ENCODE data around the gene VPREB3. TPM values are rescaled to one million over a fixed set of nuclear protein-coding genes. Genes with fewer than 3 reads are reported as not detected.

VPREB3 gene
- total and polyA plus RNA-seq, 2 experiments from 2014 or later: not detected

- Histone ChIP-seq H2AFZ (no peak overlapping the region), H3K27ac (no peak overlapping the region), H3K79me2 (peaks cover 28% of the 10 kb centered on the region), H3K9me3 (ENCODE audit: low read depth) (no peaks in the 10 kb centered on the region), H3K27me3 (no peaks in the 10 kb centered on the region), H3K4me3 (no peak overlapping the region), H3K4me1 (ENCODE audit: insufficient read depth) (peaks cover 7% of the 10 kb centered on the region), H3K36me3 (replicated peaks; ENCODE audit: insufficient read depth, low read depth) (no peaks in the 10 kb centered on the region), H4K20me1 (ENCODE audit: insufficient read depth, poor library complexity, severe bottlenecking) (no peaks in the 10 kb centered on the region), H3K4me2 (no peak overlapping the region), H3K9me2 (replicated peaks; ENCODE audit: insufficient read depth) (no peaks in the 10 kb centered on the region)
- no peak for DNase-seq (ENCODE audit: low spot score)
- 95% methylated on average over 3 of the region's 3 CpGs for WGBS (ENCODE audit: low lambda C conversion rate, missing lambda C conversion rate)
- TF ChIP-seq CTCF (IDR thresholded peaks at IDR 0.05; ENCODE audit: poor library complexity) (no peak), EZH2phosphoT487 (IDR thresholded peaks at IDR 0.05; ENCODE audit: low read depth, severe bottlenecking, unreplicated experiment) (no peak), EZH2 (IDR thresholded peaks at IDR 0.05; ENCODE audit: borderline replicate concordance) (no peak)
Measured at GRCh38 chr22:23704829-23705228, 49.4 kb downstream of the VPREB3 start.

GRCh38 chr22:23704062-23704461, 50.2 kb downstream of the VPREB3 start:
- DNase-seq (ENCODE audit: low spot score): no peak
- WGBS (ENCODE audit: low lambda C conversion rate, missing lambda C conversion rate): 87% methylated on average over 5 of the region's 5 CpGs
- Histone ChIP-seq H3K4me1 (ENCODE audit: insufficient read depth) (peaks cover 7% of the 10 kb centered on the region), H3K9me2 (replicated peaks; ENCODE audit: insufficient read depth) (no peaks in the 10 kb centered on the region), H3K4me3 (no peak overlapping the region), H3K79me2 (peaks cover 28% of the 10 kb centered on the region), H3K36me3 (replicated peaks; ENCODE audit: insufficient read depth, low read depth) (no peaks in the 10 kb centered on the region), H3K27me3 (no peaks in the 10 kb centered on the region), H3K4me2 (no peak overlapping the region), H3K27ac (no peak overlapping the region), H3K9me3 (ENCODE audit: low read depth) (no peaks in the 10 kb centered on the region), H4K20me1 (ENCODE audit: insufficient read depth, poor library complexity, severe bottlenecking) (no peaks in the 10 kb centered on the region), H2AFZ (no peak overlapping the region)
- TF ChIP-seq CTCF (IDR thresholded peaks at IDR 0.05; ENCODE audit: poor library complexity) (no peak), EZH2phosphoT487 (IDR thresholded peaks at IDR 0.05; ENCODE audit: low read depth, severe bottlenecking, unreplicated experiment) (no peak), EZH2 (IDR thresholded peaks at IDR 0.05; ENCODE audit: borderline replicate concordance) (no peak)

Other genes starting within 250 kb of the VPREB3 start
- gene IGLL1, start 174.1 kb downstream of the VPREB3 start, total RNA-seq: not detected in 2 replicates
- not detected in 2 replicates for gene IGLL1, start 174.1 kb downstream of the VPREB3 start, polyA plus RNA-seq
- gene DRICH1, start 122.1 kb downstream of the VPREB3 start, total RNA-seq: 0.48 TPM in 1 of 2 replicates, not detected in the other
- gene DRICH1, start 122.1 kb downstream of the VPREB3 start, polyA plus RNA-seq: 0.43 TPM in 1 of 2 replicates, not detected in the other
- not detected in 2 replicates for gene RGL4, start 63.4 kb downstream of the VPREB3 start, total RNA-seq
- 0.61 and 0.68 TPM in 2 replicates for gene RGL4, start 63.4 kb downstream of the VPREB3 start, polyA plus RNA-seq
- gene ZNF70, start 3.3 kb downstream of the VPREB3 start, total RNA-seq: 4.6 and 5.2 TPM in 2 replicates
- 1.3 and 2.3 TPM in 2 replicates for gene ZNF70, start 3.3 kb downstream of the VPREB3 start, polyA plus RNA-seq
- gene C22orf15, start 8.6 kb upstream of the VPREB3 start, total RNA-seq: not detected in 2 replicates
- 0.35 and 0.37 TPM in 2 replicates for gene C22orf15, start 8.6 kb upstream of the VPREB3 start, polyA plus RNA-seq
- 4.0 and 36.5 TPM in 2 replicates for gene CHCHD10, start 13.5 kb upstream of the VPREB3 start, total RNA-seq
- gene CHCHD10, start 13.5 kb upstream of the VPREB3 start, polyA plus RNA-seq: 53.0 and 68.1 TPM in 2 replicates
- 27.9 and 36.2 TPM in 2 replicates for gene MMP11, start 18.4 kb upstream of the VPREB3 start, total RNA-seq
- 22.8 and 25.2 TPM in 2 replicates for gene MMP11, start 18.4 kb upstream of the VPREB3 start, polyA plus RNA-seq
- gene SMARCB1, start 32.5 kb upstream of the VPREB3 start, total RNA-seq: 84.3 and 88.2 TPM in 2 replicates
- gene SMARCB1, start 32.5 kb upstream of the VPREB3 start, polyA plus RNA-seq: 103 and 120 TPM in 2 replicates
- 1.6 and 1.8 TPM in 2 replicates for gene DERL3, start 84.6 kb upstream of the VPREB3 start, total RNA-seq
- 5.1 and 6.1 TPM in 2 replicates for gene DERL3, start 84.6 kb upstream of the VPREB3 start, polyA plus RNA-seq
- 11.6 and 15.0 TPM in 2 replicates for gene SLC2A11, start 103.5 kb upstream of the VPREB3 start, total RNA-seq
- 15.0 and 20.9 TPM in 2 replicates for gene SLC2A11, start 103.5 kb upstream of the VPREB3 start, polyA plus RNA-seq
- 240 and 306 TPM in 2 replicates for gene MIF, start 140.0 kb upstream of the VPREB3 start, total RNA-seq
- gene MIF, start 140.0 kb upstream of the VPREB3 start, polyA plus RNA-seq: 2,070 and 2,177 TPM in 2 replicates
- gene GSTT2B, start 206.8 kb upstream of the VPREB3 start, total RNA-seq: 0.24 and 1.3 TPM in 2 replicates
- gene GSTT2B, start 206.8 kb upstream of the VPREB3 start, polyA plus RNA-seq: 3.0 and 5.6 TPM in 2 replicates
- gene DDTL, start 212.5 kb upstream of the VPREB3 start, total RNA-seq: not detected in 2 replicates
- gene DDTL, start 212.5 kb upstream of the VPREB3 start, polyA plus RNA-seq: 4.7 and 7.2 TPM in 2 replicates
- gene DDT, start 220.0 kb upstream of the VPREB3 start, total RNA-seq: 136 and 143 TPM in 2 replicates
- 213 and 223 TPM in 2 replicates for gene DDT, start 220.0 kb upstream of the VPREB3 start, polyA plus RNA-seq
- gene GSTT2, start 225.7 kb upstream of the VPREB3 start, total RNA-seq: not detected in 2 replicates
- gene GSTT2, start 225.7 kb upstream of the VPREB3 start, polyA plus RNA-seq: 0.15 TPM in 1 of 2 replicates, not detected in the other

All from hepatocyte (in vitro differentiated cells).